CD4-positive, alpha-beta T cell treated with Interleukin-10 for 1 hour (primary cell): ENCODE measurements around the gene KLHL2.
"Not testable (repeated sequence)": the region's sequence is repeated elsewhere in the genome, so short reads cannot be mapped to it uniquely, and the experiment has no call there.

Experiments used
- DNase-seq: peaks from one replicate; pipeline ENCODE4 v3.0.0-alpha.2; 2020

Gene KLHL2

GRCh38 chr4:165236852-165237251 is 29.5 kb downstream of the KLHL2 start:
- not testable (repeated sequence) for DNase-seq

DNA sequence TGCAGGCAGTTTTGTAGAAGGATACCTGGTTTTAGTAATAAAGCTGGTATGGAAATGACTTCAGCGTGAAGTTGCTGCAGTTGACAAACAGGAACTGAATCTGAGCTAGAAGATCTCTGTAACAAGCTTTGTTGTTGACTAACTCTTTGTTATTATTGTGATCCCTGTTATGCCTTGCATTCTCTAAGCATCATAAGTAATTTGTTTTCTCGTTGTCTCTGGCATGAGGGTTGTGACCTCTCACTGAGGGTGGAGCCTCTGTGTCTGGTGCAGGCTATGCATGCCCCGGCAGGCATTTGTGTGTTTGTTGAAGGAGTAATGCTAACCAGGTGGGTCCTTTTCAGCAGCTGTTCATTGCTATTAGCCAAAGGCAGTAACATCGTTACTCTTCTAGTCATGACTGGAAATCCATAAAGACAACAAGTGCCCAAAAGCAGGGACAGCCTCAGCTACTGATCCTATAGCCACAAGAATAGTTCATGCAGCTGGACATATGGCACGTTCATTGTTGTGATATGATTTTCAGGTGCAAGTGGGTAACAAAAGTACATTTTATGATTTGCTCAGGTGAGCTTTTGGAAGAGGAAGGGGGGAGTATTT is 30.8 kb downstream of the KLHL2 start:
- DNase-seq = not testable (repeated sequence)

DNA sequence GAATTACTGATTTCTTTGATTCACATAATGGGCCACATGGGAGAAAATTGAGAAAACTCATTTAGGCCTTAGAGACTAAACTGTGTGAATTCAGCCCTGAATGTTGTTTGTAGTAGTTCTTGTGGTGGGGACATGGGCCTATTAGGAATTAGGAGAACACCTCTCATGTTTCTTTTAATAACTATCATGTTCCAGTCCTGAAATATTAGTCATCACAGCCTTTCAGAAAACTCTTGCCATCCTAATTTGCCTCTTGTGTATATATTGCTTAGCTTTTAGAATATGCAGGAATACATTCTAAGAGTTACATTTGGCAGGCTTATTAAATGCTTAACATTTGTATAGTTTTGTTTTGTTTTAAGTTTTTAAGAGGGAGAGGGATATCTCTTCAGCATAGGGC is 33.4 kb downstream of the KLHL2 start:
- not testable (repeated sequence) for DNase-seq

DNA sequence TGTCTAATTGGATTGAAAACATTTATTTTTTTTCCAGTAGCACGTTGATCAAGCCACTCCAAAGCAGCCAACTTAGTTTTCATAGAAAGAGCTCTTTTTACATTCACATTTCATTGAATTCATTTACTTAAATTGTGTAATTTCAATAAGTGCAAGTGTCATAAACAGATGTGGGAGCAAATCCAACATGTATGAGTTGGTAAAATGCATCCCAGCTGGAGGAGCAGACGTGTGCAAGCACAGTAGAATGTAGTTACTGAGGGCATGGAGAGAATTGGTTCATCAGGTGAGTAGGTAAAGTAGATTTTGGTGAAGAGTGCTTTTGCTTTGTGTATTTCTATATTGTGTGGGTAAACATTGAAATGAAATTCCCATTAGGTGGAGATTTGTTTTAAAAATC is 36.8 kb downstream of the KLHL2 start:
- not testable (repeated sequence) for DNase-seq

GRCh38 chr4:165244587-165245186 is 37.3 kb downstream of the KLHL2 start:
- DNase-seq = not testable (repeated sequence)

DNA sequence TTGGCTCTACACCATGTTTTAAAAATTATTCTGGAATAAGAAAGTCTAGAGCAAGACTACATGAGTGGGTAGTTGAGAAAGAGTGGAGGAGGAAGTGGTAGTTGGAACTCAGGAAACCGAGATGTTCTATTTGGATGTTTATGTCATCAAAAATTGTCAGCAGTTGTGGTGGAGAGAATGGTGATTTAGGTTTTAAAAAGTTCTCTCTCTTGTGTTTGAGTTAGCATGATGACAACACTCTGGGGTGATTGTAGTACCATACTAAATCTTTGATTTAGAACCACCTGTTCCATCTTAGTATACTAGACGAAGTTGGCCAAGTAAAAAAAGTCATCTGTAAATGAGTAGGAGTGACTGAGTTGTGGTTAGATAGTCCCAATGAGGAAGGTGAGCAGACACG is 40.7 kb downstream of the KLHL2 start:
- DNase-seq = no peak

DNA sequence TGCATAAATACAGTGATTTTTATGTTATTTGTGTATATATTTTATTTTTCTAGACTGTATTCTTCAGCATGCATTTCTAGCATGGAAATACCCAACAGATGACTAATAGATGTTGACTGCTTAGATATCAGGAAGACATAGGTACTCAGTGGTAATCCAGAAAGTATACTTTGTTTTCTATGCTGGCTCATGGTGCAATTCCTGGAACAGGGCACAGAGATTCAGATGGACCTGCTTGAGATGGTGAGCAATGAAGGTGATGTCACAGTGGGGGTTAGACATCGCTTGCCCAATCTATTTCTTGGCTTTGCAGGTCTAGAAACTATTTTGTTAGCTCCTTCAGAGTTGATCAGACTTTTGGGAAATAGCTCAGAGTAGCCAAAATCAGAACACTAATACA is 41.5 kb downstream of the KLHL2 start:
- not testable (repeated sequence) for DNase-seq

DNA sequence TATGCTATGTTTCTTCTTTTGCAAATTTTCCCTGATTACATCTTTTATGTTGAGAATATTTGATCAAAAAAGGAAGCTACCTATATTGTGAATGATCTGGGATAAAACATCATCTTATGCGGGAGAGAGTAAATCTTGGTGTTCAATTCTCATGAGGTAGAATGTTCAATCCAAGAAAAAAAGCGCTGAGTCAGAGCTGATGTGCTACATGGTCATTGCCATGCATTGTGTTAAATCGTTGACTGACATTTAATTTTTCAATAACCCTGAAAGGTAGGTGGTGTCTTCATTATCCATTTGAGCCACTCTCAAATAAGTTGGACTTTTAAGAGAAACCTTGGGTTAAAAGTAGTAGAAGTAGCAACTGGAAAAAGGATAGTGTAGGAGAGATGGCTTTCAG is 47.4 kb downstream of the KLHL2 start:
- DNase-seq = not testable (repeated sequence)

DNA sequence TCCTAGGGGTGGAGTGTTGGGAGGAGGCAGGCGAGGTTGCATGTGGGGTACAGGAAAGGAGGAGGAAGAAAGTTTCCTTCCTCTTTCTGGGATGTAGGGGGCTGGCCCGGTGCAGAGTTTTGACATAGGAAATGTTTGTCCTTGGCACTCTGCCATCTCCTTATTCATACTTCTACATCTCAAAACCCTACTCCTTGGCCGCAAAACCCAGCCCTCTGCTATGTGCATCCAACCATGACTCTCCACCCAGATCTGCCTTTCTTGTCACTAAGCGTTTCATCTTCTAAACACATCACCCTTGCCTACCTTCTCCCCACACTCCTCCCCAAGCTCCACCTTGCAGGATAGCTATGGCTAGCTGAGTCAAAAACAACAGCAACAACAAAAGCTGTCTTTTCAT is 48.1 kb downstream of the KLHL2 start:
- DNase-seq = peak; percentile 49

DNA sequence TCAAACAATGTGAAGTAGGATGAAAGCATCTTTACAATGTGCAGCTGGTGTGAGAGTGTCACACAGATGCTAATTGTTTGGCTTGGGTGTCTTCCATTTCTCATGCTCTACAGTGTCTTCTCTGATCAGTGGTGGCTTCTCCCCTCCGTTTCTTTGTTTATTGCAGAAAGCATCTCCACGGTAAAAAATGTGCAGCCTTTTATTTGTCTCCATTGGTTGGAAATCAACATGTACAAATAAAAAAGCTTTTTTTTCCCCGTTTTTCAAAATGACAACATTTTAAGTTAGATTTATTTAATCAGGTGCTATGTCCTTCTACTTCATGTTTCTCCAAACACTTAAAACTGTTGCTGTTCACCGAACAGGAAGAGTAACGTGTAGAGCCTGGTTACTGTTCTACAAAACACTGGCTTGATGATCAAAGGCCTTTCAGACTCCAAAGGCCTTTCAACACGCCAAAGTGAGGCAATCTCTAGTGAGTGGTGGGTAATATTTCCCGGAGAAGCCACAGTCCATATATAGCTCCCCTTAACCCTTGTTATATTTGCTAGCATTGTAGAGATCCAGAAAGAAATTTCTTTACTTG is 48.8 kb downstream of the KLHL2 start:
- DNase-seq = peak; percentile 27

DNA sequence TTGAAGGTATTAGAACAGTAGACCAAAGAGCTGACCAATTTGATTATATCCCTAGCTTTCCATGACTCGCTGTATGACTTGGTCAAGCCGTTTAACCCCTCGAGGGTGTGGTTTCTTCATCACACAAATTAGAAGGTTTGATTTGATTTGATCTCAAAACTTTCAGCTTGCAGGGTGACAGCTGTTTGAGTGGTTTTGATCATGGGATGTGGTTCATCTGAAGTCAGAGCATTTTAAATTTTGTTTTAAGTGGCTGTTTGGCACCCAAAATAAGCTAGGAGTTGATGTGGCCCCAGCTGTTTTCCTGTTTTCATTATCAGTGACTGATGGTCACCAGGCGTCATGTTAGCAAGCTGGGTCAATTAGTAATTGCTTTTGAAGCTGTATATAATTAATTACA is 52.4 kb downstream of the KLHL2 start:
- DNase-seq = peak; percentile 23

GRCh38 chr4:165262306-165262705 is 54.9 kb downstream of the KLHL2 start:
- not testable (repeated sequence) for DNase-seq

DNA sequence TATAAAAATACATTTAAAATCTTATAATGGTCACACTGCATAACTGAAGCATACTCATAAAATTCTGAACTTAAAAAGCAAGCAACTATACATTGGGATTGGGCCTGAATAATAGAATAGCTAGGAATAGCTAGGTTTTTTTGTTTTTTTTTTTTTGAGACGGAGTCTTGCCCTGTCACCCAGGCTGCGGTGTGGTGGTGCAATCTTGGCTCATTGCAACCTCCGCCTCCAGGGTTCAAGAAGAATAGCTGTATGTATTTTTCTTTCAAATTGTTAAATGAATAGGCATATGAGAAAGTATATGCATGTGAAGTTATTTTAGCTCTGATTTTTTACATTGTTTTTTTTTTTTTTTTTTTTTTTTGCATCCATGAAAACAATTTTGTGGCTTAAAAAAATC is 56.1 kb downstream of the KLHL2 start:
- DNase-seq = not testable (repeated sequence)

- DNase-seq = not testable (repeated sequence)
These were observed 62.6 kb downstream of the KLHL2 start for GRCh38 chr4:165269931-165270330.

DNA sequence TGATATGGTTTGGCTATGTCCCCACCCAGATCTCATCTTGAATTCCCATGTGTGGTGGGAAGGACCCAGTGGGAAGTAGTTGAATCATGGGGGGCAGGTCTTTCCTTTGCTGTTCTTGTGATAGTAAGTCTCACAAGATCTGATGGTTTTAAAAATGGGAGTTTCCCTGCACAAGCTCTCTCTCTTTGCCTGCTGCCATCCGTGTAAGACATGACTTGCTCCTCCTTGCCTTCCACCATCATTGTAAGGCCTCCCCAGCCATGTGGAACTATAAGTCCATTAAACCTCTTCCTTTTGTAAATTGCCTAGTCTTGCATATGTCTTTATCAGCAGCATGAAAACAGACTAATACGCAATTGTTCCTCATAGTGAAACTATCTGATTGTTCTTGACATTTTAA is 66.1 kb downstream of the KLHL2 start:
- DNase-seq = not testable (repeated sequence)

- DNase-seq = not testable (repeated sequence)
These were observed 68.0 kb downstream of the KLHL2 start for GRCh38 chr4:165275357-165275756.

GRCh38 chr4:165279531-165279930 is 72.2 kb downstream of the KLHL2 start:
- DNase-seq = not testable (repeated sequence)

GRCh38 chr4:165284697-165285096 is 77.3 kb downstream of the KLHL2 start:
- not testable (repeated sequence) for DNase-seq

- DNase-seq = not testable (repeated sequence)
These were observed 79.4 kb downstream of the KLHL2 start for GRCh38 chr4:165286619-165287340.

DNA sequence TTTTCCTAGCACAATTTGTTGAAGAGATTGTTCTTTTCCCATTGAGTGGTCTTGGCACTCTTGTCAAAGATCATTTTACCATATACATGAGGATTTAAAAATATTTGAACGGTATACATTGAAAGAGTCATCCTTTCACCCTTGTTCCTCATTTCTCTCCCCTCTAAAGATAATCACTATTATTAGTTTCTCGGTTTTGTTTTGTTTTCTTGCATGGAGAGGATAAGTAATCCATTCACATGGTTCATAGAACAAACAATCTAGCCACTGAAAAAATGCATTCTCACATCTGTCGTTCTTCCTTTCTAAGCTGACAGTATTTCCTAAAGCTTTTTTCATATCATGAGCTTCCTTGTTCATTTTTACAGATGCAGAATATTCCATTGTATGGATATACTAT is 80.9 kb downstream of the KLHL2 start:
- DNase-seq = no peak

DNA sequence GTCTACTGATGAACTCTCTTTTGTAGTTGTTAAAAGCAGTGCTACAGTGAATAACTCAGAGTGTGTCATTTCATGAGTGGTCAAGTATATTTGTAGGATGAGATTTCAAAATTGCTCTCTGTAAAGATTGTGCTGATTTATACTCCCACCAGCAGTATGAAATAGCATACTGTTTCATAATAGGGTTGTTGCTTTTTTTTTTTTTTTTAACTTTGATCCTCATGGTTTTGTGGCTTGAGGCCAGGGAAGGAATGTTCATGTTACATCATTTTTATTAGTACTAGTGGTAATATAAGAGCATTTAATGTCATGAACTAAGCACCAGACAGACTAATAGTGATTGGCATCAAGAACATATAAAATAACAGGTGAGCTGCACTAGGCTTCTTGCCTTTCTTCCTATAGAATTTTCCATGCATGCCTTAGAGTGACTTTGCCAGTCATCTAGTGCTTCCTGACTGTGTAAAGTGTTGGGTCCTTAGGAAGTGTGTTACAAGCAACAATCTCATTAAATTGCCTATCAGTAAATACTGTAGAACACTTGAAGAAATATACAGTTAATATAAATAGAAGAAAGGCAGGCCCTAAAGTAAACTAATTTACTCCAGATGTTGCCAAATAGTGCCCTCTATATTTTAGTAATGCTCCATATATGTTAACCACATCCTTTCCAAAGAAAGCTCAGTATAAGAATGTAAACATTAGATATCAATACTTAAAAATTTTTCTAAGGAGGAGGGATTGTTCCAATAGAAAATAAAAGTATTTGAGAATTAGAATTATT is 81.5 kb downstream of the KLHL2 start:
- DNase-seq = no peak

DNA sequence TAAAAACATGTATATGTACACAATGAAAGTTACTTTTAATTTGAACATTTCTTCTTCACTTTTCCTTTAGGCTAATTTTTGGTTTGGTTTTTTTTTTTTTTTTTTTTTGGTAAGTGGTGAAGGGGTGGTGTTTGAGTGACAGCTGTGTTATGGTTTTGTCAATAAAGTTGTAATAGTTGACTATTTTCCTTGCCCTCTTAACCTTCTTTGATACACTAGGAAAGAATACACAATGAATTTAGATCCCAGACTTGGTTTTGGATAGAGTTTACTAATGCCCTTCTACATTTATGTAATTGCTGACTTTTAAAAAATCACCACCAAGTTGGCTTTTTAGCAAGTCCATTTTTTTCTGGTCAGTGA is 82.0 kb downstream of the KLHL2 start:
- DNase-seq = no peak

DNA sequence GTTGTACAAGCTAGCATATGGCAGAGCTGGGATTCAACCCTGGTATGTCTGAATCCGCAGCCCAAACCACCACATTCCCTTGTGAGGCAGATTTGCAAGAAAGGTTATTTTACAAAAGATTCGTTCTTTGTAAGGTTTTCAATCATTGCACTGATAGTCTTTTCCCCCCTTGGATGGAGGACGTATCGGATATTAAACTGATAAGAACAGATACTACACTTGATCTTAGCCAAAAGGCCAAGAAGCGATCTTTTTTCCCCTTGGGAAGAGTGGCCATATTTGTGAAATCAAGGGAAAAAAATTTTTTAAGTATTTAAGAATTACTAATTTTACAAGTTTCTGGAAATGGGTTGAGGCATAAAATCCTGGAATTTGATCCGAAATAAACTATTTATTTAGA is 85.7 kb downstream of the KLHL2 start:
- DNase-seq = no peak
